Endometrial microvascular endothelial cells (primary cell): ENCODE measurements around the gene MYOM3. TPM values are rescaled to one million over a fixed set of nuclear protein-coding genes. Genes with fewer than 3 reads are reported as not detected.
"Not testable (repeated sequence)": the region's sequence is repeated elsewhere in the genome, so short reads cannot be mapped to it uniquely, and the experiment has no call there.

Experiments used
- in situ Hi-C: cut with HindIII; loops from 2 replicates; pipeline ENCODE4 v1.10.0; 2017; ENCODE audit warnings: low sequenced_read_pairs, low pct_unique_long_range_greater_than_20kb; ENCODE audit errors: inconsistent ontology term
- total RNA-seq: library from RNA; depleted of rRNA; stranded (reverse); fragments of >200 nt; gene quantifications from one replicate; pipeline ENCODE4 v1.2.3, GENCODE V29; 2015; ENCODE audit errors: inconsistent ontology term

Gene MYOM3
- total RNA-seq, 1 donor from 2014 or later: not detected

GRCh38 chr1:24020025-24020424 lies 91.9 kb downstream of the MYOM3 start:
- in situ Hi-C loops: loop anchor here (10.0 kb wide), 1 partner anchor 55 kb away; no protein-coding TSS in a partner anchor

- in situ Hi-C loops: no loop called here
Observed at GRCh38 chr1:24018611-24019580, 93.0 kb downstream of the MYOM3 start.

GRCh38 chr1:24015221-24016210 lies 96.4 kb downstream of the MYOM3 start:
- in situ Hi-C loops: no loop called here

- in situ Hi-C loops: not testable (repeated sequence)
Observed at GRCh38 chr1:24012878-24013277, 99.1 kb downstream of the MYOM3 start.

GRCh38 chr1:24010650-24011049 lies 101.3 kb downstream of the MYOM3 start:
- in situ Hi-C loops: no loop called here

- in situ Hi-C loops: no loop called here
Observed at GRCh38 chr1:24009406-24009805, 102.5 kb downstream of the MYOM3 start.

GRCh38 chr1:24008574-24009184 lies 103.3 kb downstream of the MYOM3 start:
- in situ Hi-C loops: not testable (repeated sequence)

- in situ Hi-C loops: no loop called here
Observed at GRCh38 chr1:24007079-24007478, 104.9 kb downstream of the MYOM3 start.

Other genes starting within 250 kb of the MYOM3 start
- gene FUCA1, start 243.8 kb downstream of the MYOM3 start, total RNA-seq: 9.7 TPM
- not detected for gene CNR2, start 198.8 kb downstream of the MYOM3 start, total RNA-seq
- 100 TPM for gene PNRC2, start 152.3 kb downstream of the MYOM3 start, total RNA-seq
- gene SRSF10, start 131.8 kb downstream of the MYOM3 start, total RNA-seq: 68.3 TPM
- not detected for gene IL22RA1, start 31.0 kb upstream of the MYOM3 start, total RNA-seq
- not detected for gene IFNLR1, start 75.2 kb upstream of the MYOM3 start, total RNA-seq
- not detected for gene GRHL3, start 207.2 kb upstream of the MYOM3 start, total RNA-seq